Stimulated activated naive CD4-positive, alpha-beta T cell (primary cell): ENCODE data around the gene CNPY4.

Experiments
- DNase-seq, 6 experiments: peaks; one replicate each; lab custom pipeline; 2025; lab: John Stamatoyannopoulos, UW

CNPY4 gene

GRCh38 chr7:100091411-100092181 lies 27.8 kb upstream of the CNPY4 start:
- no peak for DNase-seq

GRCh38 chr7:100093054-100093453 lies 26.4 kb upstream of the CNPY4 start:
- DNase-seq, result no peak

- no peak for DNase-seq
Observed at GRCh38 chr7:100093498-100093897, 25.9 kb upstream of the CNPY4 start.

- DNase-seq, result no peak
Observed at GRCh38 chr7:100093925-100094486, 25.4 kb upstream of the CNPY4 start.

GRCh38 chr7:100095289-100095688 lies 24.1 kb upstream of the CNPY4 start:
- no peak for DNase-seq

- DNase-seq, result no peak
Observed at GRCh38 chr7:100095704-100096103, 23.7 kb upstream of the CNPY4 start.

- DNase-seq, result no peak
Observed at GRCh38 chr7:100098913-100099312, 20.5 kb upstream of the CNPY4 start.

- DNase-seq, result peak in 2 of 6 experiments; percentile 16 to 25
Observed at GRCh38 chr7:100099452-100099851, 20.0 kb upstream of the CNPY4 start.

- DNase-seq, result peak; percentile 80 to 97 (median 95)
Observed at GRCh38 chr7:100100420-100101015, 18.9 kb upstream of the CNPY4 start.

- peak; percentile 88 to 95 (median 91) for DNase-seq
Observed at GRCh38 chr7:100101016-100101862, 18.2 kb upstream of the CNPY4 start, which contains the start of the genes AP4M1 and MCM7. Gene AP4M1, plus strand, starts transcription at chr7:100101643. Its CDS starts 72 bp downstream, at chr7:100101715. Gene MCM7, minus strand, starts transcription at chr7:100101397. Its CDS starts 103 bp downstream, at chr7:100101294.

GRCh38 chr7:100102950-100103840 lies 16.2 kb upstream of the CNPY4 start:
- no peak for DNase-seq

- DNase-seq, result no peak
Observed at GRCh38 chr7:100105534-100105933, 13.9 kb upstream of the CNPY4 start.

- no peak for DNase-seq
Observed at GRCh38 chr7:100106633-100107032, 12.8 kb upstream of the CNPY4 start.

- no peak for DNase-seq
Observed at GRCh38 chr7:100107125-100107737, 12.2 kb upstream of the CNPY4 start.

GRCh38 chr7:100107890-100108289 lies 11.5 kb upstream of the CNPY4 start:
- no peak for DNase-seq

GRCh38 chr7:100109521-100110163 lies 9.8 kb upstream of the CNPY4 start:
- no peak for DNase-seq

GRCh38 chr7:100111156-100111555 lies 8.3 kb upstream of the CNPY4 start:
- no peak for DNase-seq

- DNase-seq, result no peak
Observed at GRCh38 chr7:100111914-100112313, 7.5 kb upstream of the CNPY4 start.

GRCh38 chr7:100115026-100115425 lies 4.4 kb upstream of the CNPY4 start:
- no peak for DNase-seq

GRCh38 chr7:100118388-100119071 lies 904 bp upstream of the CNPY4 start:
- no peak for DNase-seq
